Activated CD8-positive, alpha-beta memory T cell treated with anti-CD3 and anti-CD28 coated beads for 1 hour (primary cell): ENCODE measurements around the gene TRIM16.
"Not testable (repeated sequence)": the region's sequence is repeated elsewhere in the genome, so short reads cannot be mapped to it uniquely, and the experiment has no call there.

Experiments used
- DNase-seq, 2 donors: peaks; one replicate each; pipeline ENCODE4 v3.0.0-alpha.2; 2020; ENCODE audit warnings: low read depth in 1 of 2; ENCODE audit errors: extremely low read depth in 1 of 2

The TRIM16 gene

DNA sequence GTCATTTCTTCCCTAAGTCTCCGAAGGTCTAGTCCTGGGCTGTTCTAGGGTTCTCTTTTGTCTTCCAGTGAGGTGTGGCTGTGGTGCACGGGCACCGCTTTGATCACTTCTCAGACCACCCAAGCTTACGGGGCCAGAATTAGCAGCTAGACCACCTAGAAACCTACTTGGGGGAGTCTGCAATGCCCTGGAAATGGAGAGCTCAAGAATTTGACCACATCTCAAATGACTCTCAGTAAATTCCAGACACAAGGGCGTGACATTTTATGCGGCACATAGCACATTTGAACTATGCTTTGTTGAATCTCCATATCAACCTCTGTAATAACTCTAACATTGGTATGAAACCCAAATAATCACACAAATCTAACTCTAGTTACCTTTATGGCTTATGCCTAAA, 24.9 kb downstream of the TRIM16 start:
- DNase-seq, result no peak

GRCh38 chr17:15658296-15658695, 25.8 kb downstream of the TRIM16 start:
- no peak for DNase-seq

DNA sequence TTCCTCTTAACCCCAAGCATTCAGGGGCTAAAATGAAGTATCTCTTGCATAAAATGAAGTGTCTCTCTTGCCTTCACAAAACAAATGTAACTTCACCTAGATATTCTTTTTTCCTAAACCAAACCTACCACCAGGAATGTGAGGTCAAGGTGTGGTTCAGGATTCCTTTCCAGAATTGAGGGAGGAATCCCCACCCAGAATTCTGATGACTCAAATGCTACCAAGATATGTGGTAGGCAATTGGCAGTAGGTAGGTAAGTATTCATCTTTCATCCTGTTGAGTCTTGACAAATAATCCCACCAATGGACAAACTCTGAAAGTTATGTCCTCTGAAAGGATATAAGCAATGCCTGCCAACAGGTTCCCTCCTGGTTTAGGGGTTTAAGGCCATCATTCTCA, 26.2 kb downstream of the TRIM16 start:
- no peak for DNase-seq

DNA sequence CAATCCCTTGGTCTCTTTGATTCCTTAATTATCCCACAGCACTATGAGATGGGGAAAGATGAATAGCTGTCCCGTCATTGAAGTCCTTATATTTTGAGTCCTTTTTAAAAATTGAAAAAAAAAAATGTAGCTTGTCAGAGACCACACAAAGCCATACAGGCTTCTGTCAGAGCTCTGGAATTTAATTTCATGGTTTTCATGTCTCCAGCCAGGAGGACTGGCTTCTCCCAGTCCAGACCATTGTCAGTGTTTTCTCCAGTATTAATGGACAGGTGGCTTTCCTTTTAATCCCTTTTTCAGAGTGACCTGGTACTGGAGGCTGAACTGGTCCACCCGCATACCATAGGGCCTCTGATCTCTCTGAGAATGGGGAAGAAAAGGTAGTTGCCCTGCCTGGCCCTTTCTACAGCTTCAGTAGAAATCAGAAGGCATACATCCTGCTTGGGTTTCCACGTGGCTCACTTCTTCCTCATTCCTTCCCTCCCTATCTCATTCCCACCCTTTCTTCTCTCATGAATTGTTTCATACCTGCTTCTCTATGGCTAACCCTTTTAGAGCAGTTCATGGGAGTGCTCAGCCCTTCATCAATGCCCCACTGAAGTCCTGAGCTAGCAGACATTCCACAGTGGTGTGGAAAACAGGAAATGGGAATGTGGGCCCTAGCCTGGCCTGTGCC, 29.1 kb downstream of the TRIM16 start:
- DNase-seq, result no peak

- DNase-seq, result not testable (repeated sequence)
Observed at GRCh38 chr17:15654401-15654800, 29.7 kb downstream of the TRIM16 start.

- DNase-seq, result no peak
Observed at GRCh38 chr17:15652960-15653359, 31.2 kb downstream of the TRIM16 start.

DNA sequence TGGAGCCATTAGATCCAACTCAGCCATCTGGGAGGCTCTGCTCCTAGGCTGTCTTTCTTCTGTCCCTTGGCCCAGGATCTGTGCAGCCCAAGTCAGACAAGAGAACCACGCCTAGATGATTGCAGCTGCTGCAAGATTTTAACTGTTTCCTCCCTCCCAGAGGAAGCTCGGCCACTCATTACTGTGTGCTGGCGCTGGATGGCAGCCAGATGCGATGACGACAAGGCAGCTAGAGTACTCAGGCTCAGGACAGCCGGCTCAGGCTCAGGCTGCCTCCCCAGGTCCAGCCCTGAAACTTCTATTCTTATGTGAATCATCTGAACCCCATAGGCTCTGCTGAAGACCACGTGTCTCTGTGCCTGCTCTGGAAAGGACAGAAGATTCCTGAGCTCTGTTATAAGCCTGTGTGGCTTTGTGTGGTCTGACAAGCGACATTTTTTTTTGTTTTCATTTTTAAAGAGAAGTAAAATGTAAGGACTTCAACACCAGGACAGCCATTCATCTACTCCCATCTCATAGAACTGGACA, 32.5 kb downstream of the TRIM16 start:
- DNase-seq, result no peak

DNA sequence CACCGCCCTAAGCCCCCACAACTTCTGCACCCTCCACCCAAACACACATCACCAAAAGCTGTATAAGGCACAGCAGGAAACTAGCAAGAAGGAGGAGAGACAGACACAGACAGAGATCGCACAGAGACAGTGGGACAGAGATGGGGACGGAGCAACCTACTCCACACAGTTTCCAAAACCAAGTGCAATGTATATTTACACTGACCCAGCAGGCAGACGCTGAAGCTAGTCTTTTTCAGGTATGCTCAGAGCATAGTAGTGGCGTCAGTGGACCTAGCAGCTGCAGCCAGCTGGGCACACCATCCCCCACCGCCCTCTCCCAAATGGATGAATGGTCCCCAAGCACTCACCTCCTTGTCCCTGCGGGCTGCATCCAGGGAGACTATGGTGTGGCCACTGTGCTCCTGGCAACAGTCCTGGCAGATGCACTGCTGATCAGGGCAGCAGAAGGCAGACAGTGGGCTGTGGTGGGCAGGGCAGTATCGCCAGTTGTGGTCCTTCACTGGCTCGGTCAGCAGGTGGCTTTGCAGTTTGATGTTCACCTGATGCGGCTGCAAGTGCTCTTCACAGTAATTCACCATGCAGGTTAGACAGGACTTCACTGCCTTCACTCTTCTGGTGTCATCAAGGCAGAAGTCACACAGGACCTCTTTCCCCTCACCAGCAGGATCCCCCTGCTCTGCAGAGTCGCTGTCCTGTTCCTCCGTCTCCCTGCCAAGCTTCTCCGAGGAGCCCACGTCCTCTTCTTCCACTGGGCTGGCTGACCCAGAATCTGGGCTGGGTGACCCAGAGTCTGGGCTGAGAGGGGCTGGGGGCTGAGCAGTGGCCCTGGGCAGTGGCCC, 33.1 kb downstream of the TRIM16 start:
- no peak for DNase-seq

DNA sequence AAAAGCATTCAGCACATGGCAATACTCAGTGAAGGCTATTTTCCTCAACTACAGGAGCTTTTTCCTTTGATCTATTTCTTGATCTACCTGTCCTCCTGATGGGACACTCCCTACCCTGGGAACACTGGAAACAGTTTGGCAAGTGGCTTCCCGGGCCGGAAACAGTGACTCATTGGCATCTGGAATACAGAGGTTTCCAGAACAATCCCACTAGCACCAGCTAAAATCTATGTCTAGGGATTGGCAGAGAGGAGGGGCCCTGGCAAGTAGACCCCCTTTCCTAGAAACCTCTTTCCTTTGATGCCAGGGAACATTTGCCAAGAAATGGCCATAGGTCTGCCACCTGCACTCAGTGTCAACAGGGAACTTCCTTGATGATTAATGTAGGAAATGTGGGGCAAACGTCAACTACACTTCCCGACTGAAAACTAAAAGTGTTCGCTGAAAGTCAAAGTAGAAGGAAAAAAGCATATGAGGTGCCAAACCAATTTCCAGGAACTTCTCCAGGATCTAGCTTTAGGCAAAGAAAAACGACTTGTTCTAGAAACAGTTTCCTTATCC, 34.2 kb downstream of the TRIM16 start:
- DNase-seq, result no peak

DNA sequence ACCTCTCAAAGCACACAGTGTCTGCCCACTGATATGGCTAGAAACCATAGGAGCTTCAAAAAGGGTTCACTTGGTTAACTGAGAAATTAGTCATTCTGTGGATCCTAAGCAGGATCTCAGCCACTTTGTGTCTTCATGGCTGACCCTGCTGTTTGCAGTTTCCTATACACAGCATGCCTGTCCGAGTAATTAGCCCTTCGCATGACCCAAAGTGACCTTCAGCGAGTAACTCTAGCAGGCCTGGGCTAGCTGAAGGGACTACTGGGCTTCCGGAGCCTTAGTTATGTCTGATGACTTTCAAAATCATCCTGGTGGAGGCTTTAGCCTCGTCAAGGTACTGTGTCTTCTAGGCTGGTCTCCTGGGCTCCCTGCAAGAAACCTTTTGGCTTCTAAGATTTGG, 35.7 kb downstream of the TRIM16 start:
- no peak for DNase-seq

DNA sequence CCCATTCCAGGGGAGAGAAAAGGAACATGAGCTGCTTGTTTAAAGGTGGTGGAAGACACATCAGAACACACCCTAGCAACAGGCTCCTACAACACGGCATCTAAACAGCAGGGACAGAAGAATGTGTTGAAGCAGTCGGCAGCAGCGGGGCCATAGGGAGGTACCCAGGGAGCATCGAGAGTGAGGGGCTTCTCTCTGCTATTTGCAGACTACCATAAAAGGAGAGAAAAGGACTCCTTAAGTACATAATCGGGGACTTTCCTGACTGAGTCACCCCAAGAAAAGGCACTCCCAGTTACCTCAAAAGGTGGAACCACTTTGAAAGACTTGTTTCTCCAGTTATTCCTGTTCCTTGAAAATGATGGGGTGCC, 38.2 kb downstream of the TRIM16 start:
- not testable (repeated sequence) for DNase-seq

DNA sequence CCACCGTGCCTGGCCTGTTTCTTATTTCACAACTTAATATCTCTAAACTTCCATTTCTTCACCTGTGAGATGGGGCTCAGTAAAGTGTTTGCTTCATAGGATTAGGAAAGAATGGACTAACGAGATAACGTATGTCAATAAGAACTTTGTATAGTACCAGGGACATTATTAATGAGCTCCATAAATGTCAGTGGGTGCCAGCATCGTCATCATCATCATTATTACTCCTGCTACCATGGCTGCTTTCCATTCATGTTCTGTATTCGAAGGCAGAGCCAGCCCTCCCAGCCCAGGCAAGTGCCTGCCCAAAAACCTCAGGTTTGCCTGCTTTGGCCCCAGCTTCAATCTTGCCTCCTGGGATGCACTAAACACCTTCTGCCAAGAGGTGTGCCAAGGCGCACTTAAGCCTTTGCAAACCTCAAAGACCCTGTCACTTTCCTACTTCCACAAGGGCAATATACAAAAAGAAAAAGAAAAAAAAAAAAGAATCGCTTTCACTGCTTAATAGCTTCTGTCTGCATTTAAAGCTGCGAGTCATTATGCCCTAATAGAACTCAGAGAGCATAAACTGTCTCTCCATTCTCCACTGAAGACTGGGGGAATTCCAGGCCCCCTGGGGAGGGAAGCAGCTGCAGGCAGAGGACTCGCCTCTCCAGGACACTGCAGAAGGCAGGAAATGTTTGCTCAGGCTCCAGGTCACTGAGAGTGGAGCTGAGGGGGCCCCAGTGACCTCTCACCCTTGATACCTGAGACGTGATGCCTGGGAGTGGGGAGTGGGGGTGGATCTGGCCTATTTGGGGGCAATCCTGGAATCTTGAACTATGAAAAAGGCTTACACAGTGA, 38.8 kb downstream of the TRIM16 start:
- DNase-seq, result not testable (repeated sequence)

DNA sequence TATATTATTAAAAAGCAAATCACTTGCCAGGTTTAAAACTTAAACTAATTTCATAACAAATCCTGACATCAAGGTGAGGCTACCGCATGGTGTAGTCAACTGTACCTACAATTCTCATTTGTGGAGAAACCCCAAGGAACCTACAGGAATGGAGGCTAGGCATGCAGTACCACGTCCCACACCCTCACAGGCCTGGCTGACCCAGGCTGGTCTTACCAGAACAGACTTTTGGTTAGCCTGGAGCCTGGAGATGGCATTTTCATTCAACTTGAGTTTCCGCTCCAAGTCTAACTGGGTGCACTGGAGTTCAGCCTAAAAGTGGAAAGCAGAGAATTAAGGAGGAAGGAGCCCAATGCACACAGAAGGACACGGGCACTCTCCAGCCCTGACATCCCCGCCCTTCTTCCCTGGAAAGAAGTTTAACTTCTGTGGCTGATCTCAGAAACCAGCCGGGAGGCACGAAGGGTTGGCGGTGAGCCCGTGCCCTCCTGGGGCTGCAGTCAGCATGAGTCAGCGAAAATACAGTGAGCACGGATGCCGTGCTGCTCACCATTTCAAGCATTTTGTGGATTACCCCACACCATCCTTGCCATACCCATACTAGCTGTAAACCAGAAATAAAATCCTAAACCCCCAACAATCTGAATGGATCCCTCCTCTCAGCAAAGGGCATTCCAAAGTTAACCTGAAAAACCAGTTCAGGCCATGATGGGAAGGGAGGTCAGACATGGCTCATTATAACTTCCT, 41.4 kb downstream of the TRIM16 start:
- DNase-seq, result not testable (repeated sequence)

GRCh38 chr17:15642014-15642413, 42.1 kb downstream of the TRIM16 start:
- DNase-seq, result not testable (repeated sequence)

DNA sequence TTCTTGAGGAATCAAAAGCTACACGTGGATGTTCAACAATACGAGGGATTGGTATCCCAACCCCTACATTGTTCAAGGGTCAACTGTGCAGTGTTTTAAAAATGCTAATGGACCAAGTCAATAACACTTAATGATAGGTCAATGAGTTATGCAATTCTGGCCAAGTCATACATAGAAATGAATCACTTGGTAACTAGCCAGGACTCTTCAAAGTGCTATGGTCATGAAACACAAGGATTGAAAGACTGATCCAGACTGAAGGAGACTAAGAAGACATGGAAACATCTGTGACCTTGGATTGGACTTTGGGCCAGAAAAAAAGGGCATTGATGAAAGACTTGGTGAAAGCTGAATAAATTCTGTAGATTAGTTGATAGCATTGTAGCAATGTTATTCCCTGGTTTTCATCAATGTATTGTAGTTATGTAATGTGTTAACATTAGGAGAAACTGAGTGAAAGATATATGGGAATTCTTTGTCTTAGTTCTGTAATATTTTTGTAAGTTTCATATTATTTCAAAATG, 53.1 kb downstream of the TRIM16 start:
- DNase-seq, result not testable (repeated sequence)

GRCh38 chr17:15629991-15630390, 54.1 kb downstream of the TRIM16 start:
- not testable (repeated sequence) for DNase-seq

DNA sequence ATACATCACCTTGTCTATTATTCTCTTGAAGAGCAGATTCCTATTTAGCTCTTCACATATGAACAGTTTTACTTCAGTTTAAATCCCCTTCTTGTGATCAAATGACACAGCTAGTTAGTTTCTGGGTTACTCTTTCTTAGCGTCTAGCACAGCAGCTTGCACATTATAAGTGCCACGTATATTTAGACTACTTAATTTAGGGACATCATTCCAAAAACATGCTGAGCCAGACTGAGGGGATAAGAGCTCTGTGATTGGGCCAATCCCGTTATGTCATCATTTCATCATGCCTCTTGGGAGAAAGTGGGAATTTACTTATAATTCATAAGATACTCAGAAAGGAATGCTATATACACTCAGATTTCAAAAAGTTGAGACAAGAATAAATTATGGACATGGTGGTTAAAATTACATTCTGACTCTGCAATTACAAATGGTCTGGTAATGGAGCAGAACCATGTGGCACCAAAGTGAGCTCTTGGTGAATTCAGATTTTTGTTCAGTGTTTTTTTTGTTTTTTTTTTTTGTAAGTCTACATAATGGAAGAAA, 60.4 kb downstream of the TRIM16 start:
- not testable (repeated sequence) for DNase-seq

DNA sequence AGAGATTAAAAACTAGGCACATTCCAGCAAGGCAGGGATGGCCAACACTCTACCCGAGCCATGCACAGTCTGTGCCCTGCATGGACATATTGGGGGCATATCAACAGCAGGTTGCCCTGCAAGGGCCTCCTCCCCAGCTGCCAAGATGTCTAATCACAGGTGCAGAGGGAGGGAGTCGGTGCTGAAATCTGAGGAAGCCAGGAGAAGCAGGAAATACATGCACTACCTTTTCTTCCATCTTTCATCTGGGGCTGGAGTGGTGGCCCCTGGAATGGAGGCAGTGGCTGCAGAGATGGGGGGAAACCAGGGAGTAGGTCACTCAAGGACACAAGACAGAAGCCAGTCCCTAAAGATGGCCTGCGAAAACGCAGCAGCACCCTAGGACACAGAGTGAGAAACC, 60.9 kb downstream of the TRIM16 start:
- DNase-seq, result not testable (repeated sequence)

- not testable (repeated sequence) for DNase-seq
Observed at GRCh38 chr17:15622124-15622523, 62.0 kb downstream of the TRIM16 start.
